ENCODE data around the gene SYMPK. TPM values are rescaled to one million over a fixed set of nuclear protein-coding genes. Genes with fewer than 3 reads are reported as not detected.
A peak's percentile ranks its signal among the peaks of the same experiment; 100 is the strongest.

The SYMPK gene
- total and polyA plus RNA-seq, 7 experiments from 2014 or later, result 9.9 to 110 (median 84.2) TPM

- H3K4me3 ChIP-seq (ENCODE audit: low read length), result peak overlapping the region; percentile 93
- CTCF ChIA-PET, result interaction anchor here (0.6 to 2.7 kb wide), 6 partner anchors 21 to 104 kb away, joined by 3 to 9 read pairs (median 3); partner anchors contain the start of gene SYMPK
- intact Hi-C loops (cut with micrococcal nuclease), result loop anchor here (1.0 to 5.0 kb wide), 11 partner anchors 14 to 1369 kb away; partner anchors contain the start of genes CCDC61 (in 2 of the 2), IRF2BP1 (in 2 of the 2), SYMPK (in 2 of the 2) and CALM3 (in 1 of the 2)
- peaks cover 0 to 17% (median 0%) of the 10 kb centered on the region in 5 donors for H3K27me3 Mint-ChIP-seq
- no peaks in the 10 kb centered on the region for H3K9me3 ChIP-seq (ENCODE audit: control insufficient read depth in 2 of 3, low read length in 3 of 3)
- H3K27me3 ChIP-seq (ENCODE audit: control insufficient read depth in 2 of 2, insufficient read depth in 2 of 2, low read length in 2 of 2), result no peaks in the 10 kb centered on the region
- POLR2A ChIA-PET, result interaction anchor here (0.6 to 3.9 kb wide), 10 partner anchors 17 to 719 kb away, joined by 3 to 42 read pairs (median 5); partner anchors contain the start of genes CCDC61, FBXO46, IRF2BP1 and QPCTL
- H3K9me3 Mint-ChIP-seq, result no peaks in the 10 kb centered on the region
- H3K4me3 Mint-ChIP-seq, result peak overlapping the region; percentile 93 to 98 (median 96)
- H3K4me1 ChIP-seq (ENCODE audit: control insufficient read depth in 2 of 2, insufficient read depth in 2 of 2, low read length in 2 of 2), result peaks cover 0 to 5% of the 10 kb centered on the region in 2 donors
- peak overlapping the region; percentile 78 for H3K27ac ChIP-seq (ENCODE audit: low read depth, low read length)
- peaks cover 0 to 17% (median 0%) of the 10 kb centered on the region in 3 experiments for H3K36me3 ChIP-seq (ENCODE audit: control insufficient read depth in 2 of 3, insufficient read depth in 3 of 3, low read length in 3 of 3)
- DNase-seq, result peak; percentile 96 to 100 (median 99)
- peaks cover 0 to 18% (median 10%) of the 10 kb centered on the region in 5 donors for H3K36me3 Mint-ChIP-seq
- ATAC-seq, result peak; percentile 93
- peak overlapping the region; percentile 71 to 93 (median 87) for H3K27ac Mint-ChIP-seq
- peaks cover 10 to 27% (median 17%) of the 10 kb centered on the region in 7 donors for H3K4me1 Mint-ChIP-seq
These were observed 40.0 kb upstream of the SYMPK start for GRCh38 chr19:45902651-45903625.

DNA sequence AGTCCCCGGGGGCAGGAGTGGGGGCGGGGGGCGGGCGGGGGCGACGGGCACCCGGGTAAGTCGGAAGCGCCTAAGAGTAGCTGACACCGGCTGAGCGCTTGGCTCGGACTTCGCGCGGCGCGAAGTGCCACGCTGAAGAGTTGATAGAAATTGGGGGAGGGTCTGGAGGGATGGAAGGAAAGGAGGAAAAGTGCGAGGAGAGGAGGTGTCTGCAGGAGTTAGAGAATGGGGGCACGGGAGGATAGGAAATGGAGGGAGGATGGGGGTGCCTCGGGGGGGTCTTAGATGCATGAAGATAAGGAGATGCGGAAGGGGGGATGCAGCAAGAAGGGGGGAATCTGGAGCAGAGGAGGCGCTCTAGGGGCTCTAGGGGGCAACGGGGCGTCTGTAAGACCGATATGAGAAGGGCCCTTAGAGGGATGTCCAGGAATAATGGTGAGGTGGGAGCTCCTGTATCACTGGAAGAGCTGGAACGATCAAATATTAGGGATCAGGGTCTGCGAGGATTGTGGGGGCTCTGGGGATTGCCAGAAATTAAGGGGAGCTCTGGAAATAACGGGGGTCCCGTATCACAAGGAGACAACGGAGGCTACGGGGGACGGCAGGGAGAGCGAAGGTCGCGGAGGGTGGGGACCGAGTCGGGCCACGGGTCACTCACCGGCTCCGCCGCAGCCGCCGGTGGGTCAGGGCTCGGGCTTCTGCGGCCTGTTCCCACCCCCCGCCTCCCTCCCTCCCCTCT is 39.1 kb upstream of the SYMPK start, which contains the start of gene MYPOP:
Gene MYPOP (minus strand): TSS at position 702 of the 739 bp plus-strand sequence. CDS start 840 bp downstream, outside the sequence.
- H3K4me1 Mint-ChIP-seq, result peaks cover 10 to 27% (median 17%) of the 10 kb centered on the region in 7 donors
- peak within 1 kb of the TSS; percentile 74 to 95 (median 89) for H3K27ac Mint-ChIP-seq
- H3K4me3 Mint-ChIP-seq, result peak within 1 kb of the TSS; percentile 93 to 98 (median 96)
- intact Hi-C loops (cut with micrococcal nuclease), result loop anchor here (1.0 to 5.0 kb wide), 10 partner anchors 16 to 1370 kb away; partner anchors contain the start of genes CCDC61 (in 2 of the 2), IRF2BP1 (in 2 of the 2), SYMPK (in 2 of the 2) and CALM3 (in 1 of the 2)
- no peaks in the 10 kb centered on the region for H3K9me3 Mint-ChIP-seq
- no peaks in the 10 kb centered on the region for H3K27me3 ChIP-seq (ENCODE audit: control insufficient read depth in 2 of 2, insufficient read depth in 2 of 2, low read length in 2 of 2)
- ChIA-PET CTCF (interaction anchor here (0.6 to 2.7 kb wide), 5 partner anchors 8 to 647 kb away, joined by 3 to 9 read pairs (median 3); partner anchors contain the start of gene SYMPK), POLR2A (interaction anchor here (0.5 to 3.9 kb wide), 10 partner anchors 11 to 856 kb away, joined by 3 to 42 read pairs (median 4); partner anchors contain the start of genes CCDC61, FBXO46, IRF2BP1 and QPCTL)
- H3K4me3 ChIP-seq (ENCODE audit: low read length), result peak within 1 kb of the TSS; percentile 93
- peaks cover 0 to 22% (median 0%) of the 10 kb centered on the region in 3 experiments for H3K36me3 ChIP-seq (ENCODE audit: control insufficient read depth in 2 of 3, insufficient read depth in 3 of 3, low read length in 3 of 3)
- H3K27me3 Mint-ChIP-seq, result peaks cover 0 to 14% (median 0%) of the 10 kb centered on the region in 5 donors
- DNase-seq (peak in 1 of 9 donors; percentile 17), ATAC-seq (no peak)
- no peaks in the 10 kb centered on the region for H3K9me3 ChIP-seq (ENCODE audit: control insufficient read depth in 2 of 3, low read length in 3 of 3)
- H3K36me3 Mint-ChIP-seq, result peaks cover 0 to 18% (median 10%) of the 10 kb centered on the region in 5 donors
- peaks cover 0 to 5% of the 10 kb centered on the region in 2 donors for H3K4me1 ChIP-seq (ENCODE audit: control insufficient read depth in 2 of 2, insufficient read depth in 2 of 2, low read length in 2 of 2)
- peak within 1 kb of the TSS; percentile 78 for H3K27ac ChIP-seq (ENCODE audit: low read depth, low read length)

DNA sequence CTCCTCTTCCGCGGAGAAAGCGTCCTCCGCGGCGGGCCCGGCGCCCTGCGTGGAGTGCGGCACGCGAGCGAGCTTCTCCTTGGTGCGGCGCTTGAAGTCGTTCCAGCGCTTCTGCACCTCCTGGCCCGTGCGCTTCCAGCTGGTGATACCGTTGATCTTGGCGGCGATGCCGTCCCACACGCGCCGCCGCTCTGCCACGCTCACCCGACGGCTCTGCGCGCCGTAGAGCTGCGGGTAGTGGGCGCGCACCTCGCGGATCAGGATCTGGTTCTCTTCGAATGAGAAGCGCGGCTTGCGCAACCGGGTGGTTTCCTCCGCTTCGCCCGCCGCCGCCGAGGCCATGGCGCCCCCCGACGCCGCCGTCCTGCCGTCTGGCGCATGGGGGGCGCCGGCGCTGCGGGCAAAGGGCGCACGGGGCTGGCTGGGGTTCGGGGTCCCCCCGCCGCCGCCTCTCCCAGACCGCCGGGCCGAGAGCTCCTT is 38.5 kb upstream of the SYMPK start:
- peak overlapping the region in 9 of 10 donors; percentile 49 to 98 (median 73) for H3K4me3 Mint-ChIP-seq
- POLR2A ChIA-PET, result interaction anchor here (0.5 to 3.9 kb wide), 8 partner anchors 11 to 857 kb away, joined by 3 to 42 read pairs (median 4); partner anchors contain the start of genes FBXO46, IRF2BP1 and SYMPK
- peaks cover 10 to 25% (median 17%) of the 10 kb centered on the region in 7 donors for H3K4me1 Mint-ChIP-seq
- DNase-seq (peak in 4 of 9 donors; percentile 18 to 40 (median 24)), ATAC-seq (no peak)
- peaks cover 0 to 18% (median 10%) of the 10 kb centered on the region in 5 donors for H3K36me3 Mint-ChIP-seq
- peaks cover 0 to 10% (median 0%) of the 10 kb centered on the region in 5 donors for H3K27me3 Mint-ChIP-seq
- H3K4me3 ChIP-seq (ENCODE audit: low read length), result peak overlapping the region; percentile 1
- no peaks in the 10 kb centered on the region for H3K9me3 ChIP-seq (ENCODE audit: control insufficient read depth in 2 of 3, low read length in 3 of 3)
- peaks cover 0 to 24% (median 0%) of the 10 kb centered on the region in 3 experiments for H3K36me3 ChIP-seq (ENCODE audit: control insufficient read depth in 2 of 3, insufficient read depth in 3 of 3, low read length in 3 of 3)
- intact Hi-C loops (cut with micrococcal nuclease), result loop anchor here (5.0 kb wide), 3 partner anchors 116 to 1371 kb away; partner anchors contain the start of genes CALM3 (in 1 of the 2) and INAFM1 (in 1 of the 2)
- no peaks in the 10 kb centered on the region for H3K9me3 Mint-ChIP-seq
- no peak overlapping the region for H3K27ac ChIP-seq (ENCODE audit: low read depth, low read length)
- CTCF ChIA-PET, result interaction anchor here (0.7 to 2.7 kb wide), 4 partner anchors 9 to 646 kb away, joined by 3 to 9 read pairs (median 4); partner anchors contain the start of gene IRF2BP1
- H3K4me1 ChIP-seq (ENCODE audit: control insufficient read depth in 2 of 2, insufficient read depth in 2 of 2, low read length in 2 of 2), result peaks cover 0 to 5% of the 10 kb centered on the region in 2 donors
- peak overlapping the region in 2 of 9 donors; percentile 87 to 89 for H3K27ac Mint-ChIP-seq
- H3K27me3 ChIP-seq (ENCODE audit: control insufficient read depth in 2 of 2, insufficient read depth in 2 of 2, low read length in 2 of 2), result no peaks in the 10 kb centered on the region

- Histone ChIP-seq H3K4me1 (ENCODE audit: control insufficient read depth in 2 of 2, insufficient read depth in 2 of 2, low read length in 2 of 2) (peaks cover 0 to 5% of the 10 kb centered on the region in 2 donors), H3K4me3 (ENCODE audit: low read length) (peak overlapping the region; percentile 1), H3K27ac (ENCODE audit: low read depth, low read length) (no peak overlapping the region), H3K9me3 (ENCODE audit: control insufficient read depth in 2 of 3, low read length in 3 of 3) (no peaks in the 10 kb centered on the region), H3K36me3 (ENCODE audit: control insufficient read depth in 2 of 3, insufficient read depth in 3 of 3, low read length in 3 of 3) (peaks cover 0 to 25% (median 0%) of the 10 kb centered on the region in 3 experiments), H3K27me3 (ENCODE audit: control insufficient read depth in 2 of 2, insufficient read depth in 2 of 2, low read length in 2 of 2) (no peaks in the 10 kb centered on the region)
- Mint-ChIP-seq H3K36me3 (peaks cover 0 to 18% (median 10%) of the 10 kb centered on the region in 5 donors), H3K4me1 (peaks cover 10 to 25% (median 17%) of the 10 kb centered on the region in 7 donors), H3K4me3 (peak overlapping the region; percentile 49 to 98 (median 62)), H3K27me3 (peaks cover 0 to 6% (median 0%) of the 10 kb centered on the region in 5 donors), H3K27ac (peak overlapping the region in 3 of 9 donors; percentile 12 to 30 (median 14)), H3K9me3 (no peaks in the 10 kb centered on the region)
- DNase-seq, result no peak
- no peak for ATAC-seq
- ChIA-PET CTCF (interaction anchor here (1.3 to 2.7 kb wide), 3 partner anchors 10 to 19 kb away, joined by 3 to 9 read pairs (median 5); partner anchors contain the start of gene IRF2BP1), POLR2A (interaction anchor here (0.6 to 3.9 kb wide), 6 partner anchors 10 to 38 kb away, joined by 3 to 42 read pairs (median 5); partner anchors contain the start of genes IRF2BP1 and SYMPK)
- intact Hi-C loops (cut with micrococcal nuclease), result loop anchor here (5.0 kb wide), 3 partner anchors 116 to 1371 kb away; partner anchors contain the start of genes CALM3 (in 1 of the 2) and INAFM1 (in 1 of the 2)
These were observed 37.9 kb upstream of the SYMPK start for GRCh38 chr19:45900738-45901431.
